NB4 (cell line): ENCODE measurements around the gene CRIP2.

Source experiments
- POLR2A ChIP-seq: IDR thresholded peaks from 2 replicates; pipeline ENCODE4 v1.6.1; 2011; ENCODE audit warnings: mild to moderate bottlenecking; ENCODE audit not compliant: insufficient read length; ENCODE audit errors: extremely low read depth
- TF ChIP-seq, protein P1 (sequence below): IDR thresholded peaks from one replicate; pipeline ENCODE4 v1.5.1; 2012; ENCODE audit warnings: low read depth, low read length

DNA sequence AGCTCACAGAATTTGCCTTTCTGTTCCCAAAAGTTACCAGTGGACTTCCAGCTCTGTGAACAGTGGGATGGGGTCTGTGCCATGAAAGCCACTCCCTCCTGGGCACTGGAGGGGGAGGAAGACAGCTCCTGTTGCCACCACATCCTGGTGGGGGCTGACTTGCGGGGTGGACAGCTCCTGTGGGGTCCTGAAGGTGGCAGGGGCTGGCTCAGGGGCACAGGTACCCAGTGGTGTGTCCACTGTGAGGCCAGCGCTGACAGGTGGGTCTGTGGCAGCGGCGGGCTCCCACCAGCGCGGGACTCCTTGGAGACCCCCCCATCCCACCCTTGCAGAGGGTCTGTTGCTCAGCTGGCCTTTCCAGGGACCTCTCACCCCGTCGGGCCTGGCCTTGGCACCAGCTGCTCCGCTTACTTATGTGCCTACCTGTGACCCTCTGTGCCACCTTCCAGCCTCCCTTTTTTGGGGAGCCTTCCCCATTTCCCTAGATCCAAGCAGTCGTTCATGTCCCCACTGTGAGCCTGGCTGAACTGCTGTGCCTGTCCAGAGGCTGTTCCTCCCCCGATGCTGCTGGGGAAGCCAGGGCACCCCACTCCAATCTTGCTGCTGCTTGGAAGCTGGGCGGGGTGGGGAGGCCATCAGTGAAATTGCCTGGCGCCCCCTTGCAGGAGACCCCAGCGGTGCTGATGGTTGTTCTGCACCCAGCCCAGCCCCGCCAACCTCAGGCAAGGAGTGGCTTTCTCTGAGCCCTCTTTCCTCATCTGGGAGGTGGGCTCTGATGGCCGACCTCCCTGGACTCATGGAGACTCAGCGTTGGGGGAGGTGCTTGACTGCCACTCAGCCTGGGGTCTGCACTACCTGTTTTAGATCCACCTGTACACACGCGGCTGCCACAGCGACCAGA, 18.6 kb downstream of the CRIP2 start:
- TF ChIP-seq, protein P1, sequence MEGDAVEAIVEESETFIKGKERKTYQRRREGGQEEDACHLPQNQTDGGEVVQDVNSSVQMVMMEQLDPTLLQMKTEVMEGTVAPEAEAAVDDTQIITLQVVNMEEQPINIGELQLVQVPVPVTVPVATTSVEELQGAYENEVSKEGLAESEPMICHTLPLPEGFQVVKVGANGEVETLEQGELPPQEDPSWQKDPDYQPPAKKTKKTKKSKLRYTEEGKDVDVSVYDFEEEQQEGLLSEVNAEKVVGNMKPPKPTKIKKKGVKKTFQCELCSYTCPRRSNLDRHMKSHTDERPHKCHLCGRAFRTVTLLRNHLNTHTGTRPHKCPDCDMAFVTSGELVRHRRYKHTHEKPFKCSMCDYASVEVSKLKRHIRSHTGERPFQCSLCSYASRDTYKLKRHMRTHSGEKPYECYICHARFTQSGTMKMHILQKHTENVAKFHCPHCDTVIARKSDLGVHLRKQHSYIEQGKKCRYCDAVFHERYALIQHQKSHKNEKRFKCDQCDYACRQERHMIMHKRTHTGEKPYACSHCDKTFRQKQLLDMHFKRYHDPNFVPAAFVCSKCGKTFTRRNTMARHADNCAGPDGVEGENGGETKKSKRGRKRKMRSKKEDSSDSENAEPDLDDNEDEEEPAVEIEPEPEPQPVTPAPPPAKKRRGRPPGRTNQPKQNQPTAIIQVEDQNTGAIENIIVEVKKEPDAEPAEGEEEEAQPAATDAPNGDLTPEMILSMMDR, result no peak
- no peak for TF ChIP-seq POLR2A
